H9 (cell line): ENCODE results near the gene GORASP1. TPM values are rescaled to one million over a fixed set of nuclear protein-coding genes. Genes with fewer than 3 reads are reported as not detected.
A peak's percentile ranks its signal among the peaks of the same experiment; 100 is the strongest.

ENCODE experiments used
- DNase-seq: peaks from one replicate; pipeline ENCODE4 v3.0.0-alpha.2; 2017
- H2AFZ ChIP-seq: one replicate; pipeline ENCODE4 v1.6.1; 2013; ENCODE audit warnings: mild to moderate bottlenecking, low read length, control low read depth, moderate library complexity
- H2AK5ac ChIP-seq: 2 replicates; pipeline ENCODE4 v1.6.1; 2013; ENCODE audit warnings: low read length, control low read depth, mixed read lengths; ENCODE audit not compliant: insufficient read length
- H2BK120ac ChIP-seq: one replicate; pipeline ENCODE4 v1.6.1; 2013; ENCODE audit warnings: low read depth, mild to moderate bottlenecking, low read length, control low read depth, inconsistent platforms; ENCODE audit not compliant: poor library complexity, severe bottlenecking
- H2BK12ac ChIP-seq: 2 replicates; pipeline ENCODE4 v1.6.1; 2013; ENCODE audit warnings: low read length, control low read depth, mixed read lengths, low read depth; ENCODE audit not compliant: insufficient read length
- H2BK15ac ChIP-seq: 2 replicates; pipeline ENCODE4 v1.6.1; 2013; ENCODE audit warnings: low read depth, low read length, control low read depth
- H2BK20ac ChIP-seq: one replicate; pipeline ENCODE4 v1.6.1; 2013; ENCODE audit warnings: low read depth, mild to moderate bottlenecking, low read length, control low read depth, inconsistent platforms; ENCODE audit not compliant: poor library complexity, severe bottlenecking
- H2BK5ac ChIP-seq: 2 replicates; pipeline ENCODE4 v1.6.1; 2013; ENCODE audit warnings: low read length, control low read depth, mixed read lengths; ENCODE audit not compliant: insufficient read length
- H3K14ac ChIP-seq: 2 replicates; pipeline ENCODE4 v1.6.1; 2013; ENCODE audit warnings: low read length, control low read depth; ENCODE audit not compliant: insufficient read depth
- H3K18ac ChIP-seq: 2 replicates; pipeline ENCODE4 v1.6.1; 2013; ENCODE audit warnings: low read depth, mild to moderate bottlenecking, mixed read lengths, low read length, control low read depth; ENCODE audit not compliant: insufficient read length
- H3K23ac ChIP-seq: 2 replicates; pipeline ENCODE4 v1.6.1; 2013; ENCODE audit warnings: low read length, control low read depth, mixed read lengths, low read depth; ENCODE audit not compliant: insufficient read length
- H3K23me2 ChIP-seq: 2 replicates; pipeline ENCODE4 v1.6.1; 2013; ENCODE audit warnings: low read depth, mild to moderate bottlenecking, mixed read lengths, low read length, control low read depth; ENCODE audit not compliant: insufficient read length, poor library complexity, severe bottlenecking
- H3K27ac ChIP-seq: 2 replicates; pipeline ENCODE4 v1.5.1; 2013; ENCODE audit warnings: low read length, control low read depth, mixed read lengths, low read depth; ENCODE audit not compliant: insufficient read length
- H3K27me3 ChIP-seq: 2 replicates; pipeline ENCODE4 v1.6.1; 2013; ENCODE audit warnings: low read length, control low read depth, inconsistent platforms; ENCODE audit not compliant: insufficient read depth
- H3K4ac ChIP-seq: 2 replicates; pipeline ENCODE4 v1.6.1; 2013; ENCODE audit warnings: low read depth, mild to moderate bottlenecking, control low read depth, inconsistent platforms, low read length, moderate library complexity
- H3K4me1 ChIP-seq: 2 replicates; pipeline ENCODE4 v1.6.1; 2013; ENCODE audit warnings: low read length, control low read depth, inconsistent platforms; ENCODE audit not compliant: insufficient read depth
- H3K4me2 ChIP-seq: 2 replicates; pipeline ENCODE4 v1.6.1; 2013; ENCODE audit warnings: low read length, control low read depth, mixed read lengths; ENCODE audit not compliant: insufficient read length, insufficient read depth
- H3K56ac ChIP-seq: 2 replicates; pipeline ENCODE4 v1.6.1; 2013; ENCODE audit warnings: low read depth, mild to moderate bottlenecking, mixed read lengths, low read length, control low read depth; ENCODE audit not compliant: insufficient read length
- H3K79me1 ChIP-seq: 2 replicates; pipeline ENCODE4 v1.6.1; 2013; ENCODE audit warnings: low read depth, mild to moderate bottlenecking, moderate library complexity, low read length, control low read depth, inconsistent platforms; ENCODE audit not compliant: insufficient read depth, poor library complexity, severe bottlenecking
- H3K79me2 ChIP-seq: 2 replicates; pipeline ENCODE4 v1.6.1; 2013; ENCODE audit warnings: low read length, control low read depth, inconsistent platforms; ENCODE audit not compliant: insufficient read depth
- H3K9ac ChIP-seq: 2 replicates; pipeline ENCODE4 v1.6.1; 2013; ENCODE audit warnings: low read length, control low read depth, mixed read lengths; ENCODE audit not compliant: insufficient read length; ENCODE audit errors: extremely low read depth
- H3K9me3 ChIP-seq: one replicate; pipeline ENCODE4 v1.6.1; 2013; ENCODE audit warnings: low read depth, low read length, inconsistent platforms; ENCODE audit not compliant: control insufficient read depth
- H3T11ph ChIP-seq: one replicate; pipeline ENCODE4 v1.6.1; 2013; ENCODE audit warnings: mild to moderate bottlenecking, low read length, control low read depth, inconsistent platforms
- H4K20me1 ChIP-seq: one replicate; pipeline ENCODE4 v1.6.1; 2013; ENCODE audit not compliant: control insufficient read depth, insufficient read length, insufficient read depth
- H4K5ac ChIP-seq: 2 replicates; pipeline ENCODE4 v1.6.1; 2013; ENCODE audit warnings: low read depth, mild to moderate bottlenecking, mixed read lengths, low read length, control low read depth; ENCODE audit not compliant: insufficient read length
- H4K8ac ChIP-seq: replicated peaks from 2 replicates; pipeline ENCODE4 v1.6.1; 2013; ENCODE audit warnings: low read length, control low read depth, mixed read lengths, low read depth; ENCODE audit not compliant: insufficient read length
- H4K91ac ChIP-seq: 2 replicates; pipeline ENCODE4 v1.6.1; 2013; ENCODE audit warnings: low read depth, mild to moderate bottlenecking, moderate library complexity, mixed read lengths, low read length, control low read depth; ENCODE audit not compliant: insufficient read length
- H3K27ac Mint-ChIP-seq, 3 experiments: 2 replicates in 2 of 3; 3 replicates in 1 of 3; pipeline ENCODE4 v1.8.0; 2020 to 2021; ENCODE audit warnings: mixed read lengths in 3 of 3, mild to moderate bottlenecking in 1 of 3, moderate library complexity in 1 of 3
- H3K27me3 Mint-ChIP-seq: 2 replicates; pipeline ENCODE4 v1.8.0; 2021; ENCODE audit warnings: low read depth, mild to moderate bottlenecking, moderate library complexity, mixed read lengths
- H3K36me3 Mint-ChIP-seq, 3 experiments: 2 replicates in 2 of 3; 3 replicates in 1 of 3; pipeline ENCODE4 v1.8.0; 2020 to 2021; ENCODE audit warnings: low read depth in 3 of 3, mixed read lengths in 3 of 3; ENCODE audit not compliant: insufficient read depth in 1 of 3
- H3K4me1 Mint-ChIP-seq, 2 experiments: 2 replicates each; pipeline ENCODE4 v1.8.0; 2020; ENCODE audit warnings: mixed read lengths in 2 of 2
- H3K4me3 Mint-ChIP-seq, 2 experiments: 2 replicates in 1 of 2; 3 replicates in 1 of 2; pipeline ENCODE4 v1.8.0; 2020 to 2021; ENCODE audit warnings: mild to moderate bottlenecking in 2 of 2, mixed read lengths in 2 of 2, moderate library complexity in 1 of 2
- H3K9me3 Mint-ChIP-seq, 2 experiments: 2 replicates in 1 of 2; 3 replicates in 1 of 2; pipeline ENCODE4 v1.8.0; 2020; ENCODE audit warnings: mild to moderate bottlenecking in 2 of 2, mixed read lengths in 2 of 2, moderate library complexity in 1 of 2
- CTCF ChIP-seq: fragments of 200-600 bp; sonication (generic); conservative IDR thresholded peaks from 3 replicates; pipeline ENCODE4 v1.8.0; 2021; ENCODE audit warnings: antibody characterized with exemption, mild to moderate bottlenecking
- WGBS: extraction: QIAGEN DNeasy Blood & Tissue Kit; methylation state at CpG from one replicate; pipeline ENCODE4 v1.1.7; 2013; ENCODE audit warnings: missing lambda C conversion rate, low lambda C conversion rate, mixed read lengths; ENCODE audit not compliant: insufficient read length; ENCODE audit errors: extremely low coverage; 5-methylcytosine and 5-hydroxymethylcytosine counted together
- total RNA-seq: library from RNA; stranded (reverse); gene quantifications from 2 replicates; pipeline ENCODE4 v1.2.1, GENCODE V29; 2021

GORASP1 gene
- total RNA-seq, 1 experiment from 2014 or later = 37.4 TPM

GRCh38 chr3:39112113-39112512, 4.7 kb upstream of the GORASP1 start:
- H4K91ac ChIP-seq = no peak overlapping the region
- H3K18ac ChIP-seq = no peak overlapping the region
- no peak overlapping the region for H3K4ac ChIP-seq
- H2BK5ac ChIP-seq = no peak overlapping the region
- no peak for DNase-seq
- Mint-ChIP-seq H3K4me1 (peaks cover 7 to 10% of the 10 kb centered on the region in 2 experiments), H3K4me3 (no peak overlapping the region), H3K36me3 (no peaks in the 10 kb centered on the region), H3K9me3 (no peaks in the 10 kb centered on the region), H3K27me3 (peaks cover 15% of the 10 kb centered on the region), H3K27ac (peak overlapping the region in 1 of 3 experiments; percentile 25; a peak in 2 of 7 replicates)
- H2BK120ac ChIP-seq = no peak overlapping the region
- H2BK15ac ChIP-seq = no peak overlapping the region
- no peak overlapping the region for H3K9ac ChIP-seq
- H3K14ac ChIP-seq = no peak overlapping the region
- no peaks in the 10 kb centered on the region for H3K4me1 ChIP-seq
- H2BK20ac ChIP-seq = no peak overlapping the region
- H4K8ac ChIP-seq = no peak overlapping the region
- H3K9me3 ChIP-seq = no peaks in the 10 kb centered on the region
- H3K56ac ChIP-seq = no peak overlapping the region
- no CpG with 5 or more reads among the region's 3 CpGs for WGBS
- 0 out of 2 replicates have a peak, but pooled peaks cover 4% of the 10 kb centered on the region for H3K27me3 ChIP-seq
- no peak overlapping the region for H3T11ph ChIP-seq
- H3K79me2 ChIP-seq = no peaks in the 10 kb centered on the region
- peaks cover 7% of the 10 kb centered on the region for H3K23me2 ChIP-seq
- H3K4me2 ChIP-seq = no peak overlapping the region
- no peak overlapping the region for H2AK5ac ChIP-seq
- H2BK12ac ChIP-seq = no peak overlapping the region
- no peak overlapping the region for H3K27ac ChIP-seq
- H4K5ac ChIP-seq = no peak overlapping the region
- H4K20me1 ChIP-seq = no peaks in the 10 kb centered on the region
- H2AFZ ChIP-seq = no peak overlapping the region
- H3K23ac ChIP-seq = no peak overlapping the region
- H3K79me1 ChIP-seq = no peaks in the 10 kb centered on the region
- no peak for TF ChIP-seq CTCF
